ENCODE data around the gene PMS2.
"Not testable (repeated sequence)": the region's sequence is repeated elsewhere in the genome, so short reads cannot be mapped to it uniquely, and the experiment has no call there.

PMS2 gene

DNA sequence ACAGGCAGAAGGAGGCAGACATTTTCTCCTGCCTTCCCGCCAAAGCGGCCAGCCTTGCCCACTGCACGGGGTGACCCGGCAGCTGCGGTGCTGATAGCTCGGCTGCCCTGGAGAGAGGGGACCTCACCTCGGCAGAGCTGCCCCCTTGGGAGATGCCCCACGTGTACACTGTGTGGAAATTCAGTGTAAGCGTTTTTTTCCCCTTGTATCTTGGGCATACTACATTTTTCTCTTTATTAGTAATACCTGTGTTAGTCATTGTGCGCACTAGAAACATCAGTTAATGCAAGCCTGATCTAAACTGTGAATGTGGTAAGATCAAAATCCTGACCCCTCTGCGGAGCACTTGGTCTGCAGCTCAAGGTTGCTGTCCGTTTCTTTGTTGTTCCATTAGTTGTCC, 84.2 kb downstream of the PMS2 start:
- not testable (repeated sequence) for H3K4me1 ChIP-seq (ENCODE audit: control insufficient read depth, insufficient read depth, low read length, poor library complexity, severe bottlenecking); H3K36me3 ChIP-seq (ENCODE audit: control insufficient read depth, insufficient read depth, low read length); H3K9me3 ChIP-seq (ENCODE audit: control insufficient read depth, low read length); H3K27me3 ChIP-seq (replicated peaks; ENCODE audit: control insufficient read depth, insufficient read depth, low read length, poor library complexity, severe bottlenecking); DNase-seq; H3K27ac ChIP-seq (ENCODE audit: insufficient read depth, low read length, poor library complexity, severe bottlenecking); H3K4me3 ChIP-seq (ENCODE audit: insufficient read depth, low read depth, low read length, poor library complexity, severe bottlenecking)

DNA sequence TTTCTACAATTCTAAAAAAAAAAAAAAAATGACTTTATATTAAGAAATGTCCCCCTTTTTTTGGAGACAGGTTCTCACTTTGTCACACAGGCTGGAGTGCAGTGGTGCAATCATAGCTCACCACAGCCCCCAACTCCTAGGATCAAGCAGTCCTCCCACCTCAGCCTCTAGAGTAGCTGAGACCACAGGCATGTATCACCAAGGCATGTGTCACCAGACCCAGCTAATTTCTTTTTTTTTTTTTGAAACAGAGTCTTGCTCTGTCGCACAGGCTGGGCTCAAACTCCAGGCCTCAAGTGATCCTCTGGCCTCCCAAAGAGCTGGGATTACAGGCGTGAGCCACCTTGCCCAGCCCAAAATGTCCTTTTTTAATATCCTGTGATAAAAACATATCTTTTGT, 84.7 kb downstream of the PMS2 start:
- not testable (repeated sequence) for H3K36me3 ChIP-seq (ENCODE audit: control insufficient read depth, insufficient read depth, low read length); H3K9me3 ChIP-seq (ENCODE audit: control insufficient read depth, low read length); DNase-seq; H3K4me1 ChIP-seq (ENCODE audit: control insufficient read depth, insufficient read depth, low read length, poor library complexity, severe bottlenecking); H3K27me3 ChIP-seq (replicated peaks; ENCODE audit: control insufficient read depth, insufficient read depth, low read length, poor library complexity, severe bottlenecking); H3K27ac ChIP-seq (ENCODE audit: insufficient read depth, low read length, poor library complexity, severe bottlenecking); H3K4me3 ChIP-seq (ENCODE audit: insufficient read depth, low read depth, low read length, poor library complexity, severe bottlenecking)

Measured in effector memory CD4-positive, alpha-beta T cell (primary cell).